Kasumi-1 (cell line): ENCODE measurements around the gene FAM43B.
A peak's percentile ranks its signal among the peaks of the same experiment; 100 is the strongest.

ENCODE experiments used
- DNase-seq, 2 experiments: peaks; one replicate each; lab custom pipeline; 2025; lab: John Stamatoyannopoulos, UW

FAM43B gene

DNA sequence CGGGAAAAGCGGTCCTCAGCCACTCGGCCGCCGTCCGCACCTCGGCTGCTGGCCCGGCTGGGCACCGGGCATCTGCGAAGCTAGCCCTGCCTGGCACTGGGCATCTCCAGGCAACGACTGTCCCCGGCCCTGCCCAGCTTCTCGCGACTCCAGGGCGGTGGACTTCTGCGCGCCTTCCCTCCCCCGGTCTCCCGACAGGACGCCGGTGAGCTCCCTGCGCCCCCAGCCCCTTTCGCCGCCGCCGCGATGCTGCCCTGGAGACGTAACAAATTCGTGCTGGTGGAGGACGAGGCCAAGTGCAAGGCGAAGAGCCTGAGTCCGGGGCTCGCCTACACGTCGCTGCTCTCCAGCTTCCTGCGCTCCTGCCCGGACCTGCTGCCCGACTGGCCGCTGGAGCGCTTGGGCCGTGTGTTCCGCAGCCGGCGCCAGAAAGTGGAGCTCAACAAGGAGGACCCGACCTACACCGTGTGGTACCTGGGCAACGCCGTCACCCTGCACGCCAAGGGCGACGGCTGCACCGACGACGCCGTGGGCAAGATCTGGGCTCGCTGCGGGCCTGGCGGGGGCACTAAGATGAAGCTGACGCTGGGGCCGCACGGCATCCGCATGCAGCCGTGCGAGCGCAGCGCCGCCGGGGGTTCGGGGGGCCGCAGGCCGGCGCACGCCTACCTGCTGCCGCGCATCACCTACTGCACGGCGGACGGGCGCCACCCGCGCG lies 514 bp downstream of the FAM43B start:
- no peak for DNase-seq

DNA sequence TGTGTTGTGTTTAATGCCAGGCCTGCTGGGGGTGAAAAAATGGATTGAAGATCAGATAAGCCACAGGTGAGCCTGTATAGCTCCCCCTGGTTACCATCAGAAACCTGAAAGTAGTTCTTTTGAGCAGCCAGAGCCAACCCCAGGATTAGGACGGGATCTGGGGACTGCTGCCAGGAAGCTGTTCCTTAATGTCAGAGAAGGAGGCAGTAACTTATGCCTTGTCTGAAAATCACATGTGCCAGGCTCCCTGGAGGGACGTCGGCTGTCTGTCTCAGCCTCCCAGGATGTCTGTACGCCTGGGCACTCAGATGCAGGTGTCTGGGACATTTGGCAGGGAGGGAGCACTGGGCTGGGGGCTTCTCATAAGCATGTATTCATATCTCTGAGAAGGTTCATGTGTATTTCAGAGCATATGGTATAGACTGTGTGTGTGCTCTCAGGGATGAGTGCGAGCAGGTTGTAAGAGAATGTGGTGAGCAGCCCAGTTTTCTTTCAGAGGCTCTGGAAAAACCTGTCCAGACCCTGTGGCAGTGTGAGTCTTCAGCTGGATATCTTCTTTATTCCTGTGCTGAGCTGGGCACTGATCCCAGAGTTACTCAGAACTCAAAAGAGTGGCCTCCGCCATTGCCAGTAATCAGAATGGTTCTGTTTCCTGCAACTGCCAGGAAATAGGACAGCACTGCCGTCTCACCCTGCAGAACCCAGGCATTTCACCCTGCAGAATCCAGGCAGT lies 2.8 kb downstream of the FAM43B start:
- DNase-seq = no peak

DNA sequence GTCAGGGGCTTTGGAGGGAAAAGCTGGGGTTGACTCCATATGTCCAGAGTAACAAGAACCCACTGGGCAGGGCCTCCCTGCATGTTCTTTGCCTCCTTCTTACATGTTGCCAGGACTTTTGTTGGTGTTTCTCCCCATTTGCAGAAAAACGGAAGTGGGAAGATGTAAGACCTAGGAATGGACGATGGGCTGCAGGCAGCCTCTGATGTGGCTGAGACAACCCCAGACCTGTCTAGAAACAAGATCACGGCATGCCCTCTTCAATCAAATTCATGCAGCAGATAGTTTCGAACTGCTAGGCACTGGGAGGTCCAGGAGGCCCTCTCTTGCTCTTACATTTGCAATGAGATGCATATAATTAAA lies 3.4 kb downstream of the FAM43B start:
- DNase-seq = peak in 1 of 2 experiments; percentile 11

DNA sequence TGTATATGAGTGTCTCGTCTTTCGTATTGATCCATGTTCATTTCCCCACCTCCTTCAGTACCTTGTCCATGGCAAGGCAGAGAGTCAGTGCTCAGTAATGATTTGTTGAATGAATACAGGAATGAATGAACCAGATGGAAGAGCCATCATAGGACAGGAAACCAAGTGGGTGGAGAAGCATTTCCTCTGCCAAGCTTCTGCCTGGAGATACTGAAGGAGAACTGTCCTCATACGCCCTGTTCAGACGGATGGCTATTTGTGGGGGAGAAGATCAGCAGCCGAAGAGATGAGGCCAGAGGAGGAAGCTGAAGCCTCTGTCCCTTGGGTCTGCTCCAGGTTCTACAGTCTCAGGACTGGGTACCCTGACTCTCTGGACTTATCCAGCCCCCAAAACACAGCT lies 5.8 kb downstream of the FAM43B start:
- DNase-seq = no peak

DNA sequence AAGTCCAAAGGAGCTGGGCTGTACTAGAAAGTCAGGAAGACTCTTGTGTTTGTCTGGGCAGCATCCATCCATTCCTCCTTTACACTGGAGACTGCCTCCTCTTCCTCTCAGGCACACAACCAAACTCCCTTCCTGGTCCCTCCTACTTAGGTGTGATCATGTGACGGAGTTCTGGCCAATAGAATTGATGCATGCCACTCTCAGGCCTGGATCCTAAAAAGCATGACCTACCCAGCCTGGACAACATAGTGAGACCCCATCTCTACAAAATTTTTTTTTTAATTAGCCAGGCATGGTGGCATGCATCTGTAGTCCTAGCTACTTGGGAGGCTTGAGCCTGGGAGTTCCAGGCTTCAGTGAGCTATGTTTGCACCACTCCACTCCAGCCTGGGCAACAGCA lies 8.6 kb downstream of the FAM43B start:
- no peak for DNase-seq

DNA sequence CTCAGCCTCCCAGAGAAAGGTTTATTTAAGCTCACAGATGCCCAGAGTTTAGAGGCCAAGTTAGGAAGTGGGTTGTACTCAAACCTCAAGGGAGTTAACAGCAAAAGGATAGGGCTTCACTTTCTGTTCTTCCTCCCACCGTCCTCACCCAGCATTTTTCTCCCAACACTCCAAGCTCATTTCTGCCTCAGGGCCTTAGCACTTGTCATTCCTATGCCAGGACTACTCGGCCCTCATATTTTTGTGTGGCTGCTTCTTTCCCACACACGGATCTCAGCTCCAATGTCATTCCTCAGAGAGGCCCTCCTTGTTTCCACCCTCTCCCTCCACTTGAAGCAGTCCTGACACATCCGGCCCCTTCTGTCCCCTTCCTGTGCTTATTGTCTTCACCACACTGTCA lies 12.9 kb downstream of the FAM43B start:
- no peak for DNase-seq

DNA sequence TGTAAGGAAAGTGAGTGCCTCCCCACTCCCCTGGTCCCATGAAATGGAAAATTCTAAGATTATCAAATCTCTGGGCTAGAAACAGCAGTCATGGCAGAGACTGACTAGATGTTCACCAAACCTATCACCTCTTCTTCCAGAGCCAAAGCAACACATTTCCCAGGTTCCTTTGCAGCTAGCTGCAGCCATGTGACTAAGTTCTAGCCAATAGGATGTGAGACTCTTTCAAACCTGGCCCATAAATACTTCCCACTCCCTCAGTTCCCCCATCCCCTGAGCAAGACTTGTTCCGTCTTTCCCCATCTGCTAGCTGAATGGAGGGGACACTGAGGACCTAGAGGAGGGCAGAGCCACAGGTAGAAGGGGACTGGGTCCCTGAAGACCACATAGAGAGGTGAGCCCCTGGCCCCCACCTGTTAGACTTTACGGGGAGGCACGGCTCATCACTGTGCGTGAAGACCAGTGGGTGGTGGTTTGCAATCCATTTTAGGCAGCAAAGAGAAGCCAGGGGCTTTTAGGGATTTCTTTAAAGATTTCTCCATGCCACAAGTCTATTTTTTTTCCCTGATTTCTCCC lies 17.2 kb downstream of the FAM43B start:
- DNase-seq = no peak

DNA sequence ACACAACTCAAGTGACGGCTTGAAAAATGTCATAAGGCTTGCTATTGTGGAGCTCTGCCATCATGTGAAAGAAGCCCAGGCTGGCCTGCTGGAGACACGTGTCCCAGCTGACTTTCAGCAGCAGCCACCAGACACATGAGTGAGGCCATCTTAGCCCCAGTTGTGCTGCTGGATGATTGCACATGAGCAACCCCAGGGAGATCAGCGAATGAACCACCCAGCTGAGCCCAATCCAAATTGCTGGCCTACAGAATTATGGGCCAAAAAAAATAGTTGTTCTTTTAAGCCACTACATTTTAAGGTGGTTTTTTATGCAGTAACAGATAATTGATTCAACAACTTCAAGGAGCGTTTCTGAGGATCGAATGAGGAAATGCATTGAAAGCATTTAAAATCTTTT lies 19.1 kb downstream of the FAM43B start:
- DNase-seq = no peak

DNA sequence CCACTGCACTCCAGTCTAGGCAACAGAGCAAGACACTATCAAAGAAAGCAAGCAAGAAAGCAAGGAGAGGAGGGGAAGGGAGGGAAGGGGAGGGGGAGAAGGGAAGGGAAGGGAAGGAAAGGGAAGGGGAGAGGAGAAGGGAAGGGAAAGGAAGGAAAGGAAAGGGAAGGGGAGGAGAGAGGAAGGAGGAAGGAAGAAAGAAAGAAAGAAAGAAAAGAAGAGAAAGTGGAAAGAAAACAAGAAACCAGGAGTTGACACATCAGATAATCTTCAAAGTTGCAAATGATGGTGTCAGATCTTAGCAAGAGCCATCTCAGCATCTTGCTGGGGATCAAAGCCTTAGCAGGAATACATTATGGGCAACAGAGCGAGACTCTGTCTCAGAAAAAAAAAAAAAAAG lies 21.6 kb downstream of the FAM43B start:
- no peak for DNase-seq

DNA sequence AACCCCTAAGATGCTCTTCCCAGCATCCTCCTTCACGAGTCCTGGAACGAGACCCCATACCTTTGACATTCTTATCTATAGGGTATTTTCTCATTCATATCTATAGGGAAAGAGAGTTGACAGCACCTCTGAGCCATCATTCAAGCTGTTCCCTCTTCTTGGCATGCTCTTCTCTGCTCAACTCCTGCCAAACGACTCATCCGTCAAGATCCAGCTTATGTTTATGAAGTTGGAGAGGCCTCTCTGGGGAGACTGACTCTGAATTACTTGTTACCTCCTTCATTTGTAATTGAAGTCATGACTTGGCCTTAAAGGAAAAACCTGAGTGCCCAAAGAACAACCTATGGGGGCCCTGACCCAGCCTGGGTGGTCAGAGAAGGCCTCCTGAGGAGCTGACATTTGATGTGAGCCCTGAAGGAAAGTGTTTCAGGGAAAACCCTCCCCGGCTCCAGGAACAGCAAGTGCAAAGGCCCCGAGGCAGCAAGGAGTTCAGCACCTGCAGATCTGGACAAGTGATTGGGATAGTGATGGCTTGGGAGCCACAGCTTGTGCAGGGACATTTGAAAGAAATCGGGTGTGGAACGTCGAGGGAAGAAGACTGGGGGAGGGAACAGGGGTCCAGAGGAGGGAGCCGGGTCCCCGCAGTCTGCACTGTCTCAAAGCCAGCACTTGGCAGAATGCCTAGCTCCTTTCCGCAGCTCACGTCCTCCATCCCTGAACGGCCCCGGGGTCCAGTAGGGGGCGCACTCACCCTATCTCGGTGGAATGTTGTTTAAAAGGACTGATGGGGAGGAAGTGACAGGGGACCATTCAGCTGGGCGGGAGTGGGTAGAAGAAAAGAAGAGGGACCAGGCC lies 22.5 kb downstream of the FAM43B start:
- DNase-seq = peak; percentile 76 to 86

DNA sequence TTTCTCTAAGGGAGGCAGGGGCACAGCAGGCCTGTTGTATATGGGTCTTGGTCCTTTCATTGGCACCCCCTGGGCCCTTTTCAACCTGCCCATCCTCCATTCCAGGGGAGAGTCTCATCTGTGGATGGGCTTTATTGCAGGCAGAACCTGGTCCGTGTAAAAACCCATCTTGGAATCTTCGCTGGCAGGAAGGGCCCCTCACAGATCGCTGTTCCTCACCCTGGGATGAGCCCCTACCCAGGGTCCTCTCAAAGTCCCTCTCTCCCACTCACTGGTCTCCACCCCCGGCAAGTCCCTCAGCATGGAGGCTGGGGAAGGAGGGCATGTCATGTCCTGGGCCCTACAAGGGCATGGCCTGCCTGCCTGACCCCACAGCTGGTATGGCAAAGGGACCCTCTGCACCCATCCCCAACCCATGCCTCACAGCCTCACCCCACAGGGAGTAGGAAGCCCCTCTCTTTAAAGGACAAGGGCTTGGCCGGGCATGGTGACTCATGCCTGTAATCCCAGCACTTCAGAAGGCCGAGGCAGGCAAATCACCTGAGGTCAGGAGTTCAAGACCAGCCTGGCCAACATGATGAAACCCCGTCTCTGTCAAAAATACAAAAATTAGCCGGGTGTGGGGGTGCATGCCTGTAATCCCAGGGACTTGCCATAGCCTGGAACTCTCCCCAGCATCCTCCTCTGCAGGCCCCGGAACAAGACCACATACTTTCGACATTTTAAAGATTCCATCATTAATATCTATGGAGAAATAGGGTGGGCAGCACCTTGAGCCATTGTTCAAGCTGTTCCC lies 23.4 kb downstream of the FAM43B start:
- DNase-seq = no peak

DNA sequence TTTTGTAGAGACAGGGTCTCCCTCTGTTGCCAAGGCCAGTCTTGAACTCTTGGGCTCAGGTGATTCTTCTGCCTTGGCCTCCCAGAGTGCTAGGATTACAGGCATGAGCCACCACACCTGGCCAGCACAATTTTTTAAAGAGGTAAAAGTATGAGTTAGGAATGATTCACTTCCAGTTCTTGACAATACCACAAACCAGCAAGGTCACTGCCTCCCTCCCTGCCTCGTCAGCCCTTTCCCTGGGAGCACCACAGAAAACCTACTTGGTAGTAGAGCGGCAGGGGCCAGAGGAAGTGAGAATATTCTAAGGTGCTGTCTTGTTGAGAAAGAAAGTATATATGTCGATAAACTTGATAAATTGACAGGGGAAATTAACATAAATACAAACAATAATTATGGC lies 25.7 kb downstream of the FAM43B start:
- no peak for DNase-seq

DNA sequence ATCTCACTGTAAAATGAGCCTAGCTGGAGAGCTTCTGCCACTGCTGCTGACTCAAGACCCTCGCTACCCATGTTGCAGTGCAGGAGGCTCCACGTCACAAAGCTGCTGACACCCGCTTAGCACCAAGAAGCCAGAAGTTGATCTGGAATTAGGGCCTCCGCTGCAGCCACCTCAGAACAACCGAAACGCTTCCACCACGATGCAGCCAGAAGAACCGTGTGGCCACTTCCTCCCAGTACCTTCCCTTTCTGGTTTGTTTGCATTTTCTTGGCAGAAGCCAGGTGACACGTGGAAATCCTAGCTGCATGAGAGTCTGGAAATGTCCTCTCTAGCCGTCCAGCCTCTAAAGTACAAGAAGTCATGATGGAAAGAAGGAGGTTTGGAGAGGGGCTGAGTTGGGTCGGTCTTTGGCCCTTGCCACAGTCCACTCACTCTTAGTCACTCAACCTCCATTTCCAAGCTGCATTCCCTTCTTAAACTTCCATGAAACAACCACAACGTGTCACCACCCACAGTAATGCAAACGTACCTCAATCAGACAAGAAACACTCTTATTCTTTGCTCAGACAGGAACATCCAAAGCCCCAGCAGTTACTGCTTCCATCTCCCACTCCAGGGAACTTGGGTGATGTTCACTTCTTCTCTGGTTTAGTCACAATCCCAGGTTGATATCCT lies 26.5 kb downstream of the FAM43B start:
- DNase-seq = no peak

DNA sequence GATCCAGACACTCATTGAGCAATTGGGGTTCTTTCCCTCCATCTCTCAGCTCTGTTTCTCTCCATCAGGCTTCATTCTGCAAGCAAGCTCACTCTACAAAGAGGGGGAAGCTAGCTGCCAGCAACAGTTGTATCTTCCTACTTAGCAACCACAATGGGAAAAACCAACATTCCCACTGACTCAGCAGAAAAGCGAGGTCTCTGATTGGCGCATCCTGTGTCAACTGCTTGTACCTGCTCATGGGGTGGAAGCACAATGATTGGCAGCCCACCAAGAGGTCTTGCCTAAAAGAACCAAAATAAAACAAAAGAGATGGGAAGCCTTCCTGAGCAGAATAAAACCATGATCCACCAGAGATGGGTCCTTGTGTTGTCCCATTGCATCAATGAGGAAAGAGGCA lies 32.5 kb downstream of the FAM43B start:
- DNase-seq = no peak

DNA sequence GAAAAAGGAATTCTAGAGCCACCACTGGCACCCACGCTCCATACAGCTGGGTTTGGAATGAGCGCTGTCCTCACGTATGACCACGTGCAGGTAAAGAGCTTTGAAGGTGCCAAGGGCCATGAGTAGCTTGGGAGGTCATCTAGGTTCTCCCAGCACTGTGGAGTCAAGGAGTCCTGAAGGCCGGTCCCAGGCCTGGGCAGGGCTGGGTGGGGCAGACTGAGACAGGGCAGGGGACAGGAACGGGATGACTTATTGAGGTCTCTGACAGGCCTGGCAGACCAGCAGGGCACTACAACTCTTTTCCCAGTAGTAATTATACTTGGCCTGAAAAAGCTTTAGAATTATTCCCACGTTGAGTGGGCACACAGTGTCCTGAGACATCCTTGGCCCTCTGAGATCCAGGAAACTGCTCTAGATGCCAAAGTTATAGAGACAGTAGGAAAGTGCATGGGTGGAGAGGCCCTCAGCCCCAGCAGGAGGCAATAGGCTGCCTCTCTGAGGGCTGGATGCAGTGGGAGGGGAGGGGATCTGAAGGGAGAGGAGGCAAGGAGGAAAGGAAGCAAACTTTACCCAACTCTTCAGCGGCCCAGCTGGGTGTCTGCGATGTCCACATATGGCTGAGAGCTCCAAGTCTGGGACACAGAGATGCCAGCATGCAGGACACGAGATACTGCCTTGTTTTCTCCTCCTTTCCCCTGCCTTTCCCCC lies 34.7 kb downstream of the FAM43B start:
- no peak for DNase-seq

DNA sequence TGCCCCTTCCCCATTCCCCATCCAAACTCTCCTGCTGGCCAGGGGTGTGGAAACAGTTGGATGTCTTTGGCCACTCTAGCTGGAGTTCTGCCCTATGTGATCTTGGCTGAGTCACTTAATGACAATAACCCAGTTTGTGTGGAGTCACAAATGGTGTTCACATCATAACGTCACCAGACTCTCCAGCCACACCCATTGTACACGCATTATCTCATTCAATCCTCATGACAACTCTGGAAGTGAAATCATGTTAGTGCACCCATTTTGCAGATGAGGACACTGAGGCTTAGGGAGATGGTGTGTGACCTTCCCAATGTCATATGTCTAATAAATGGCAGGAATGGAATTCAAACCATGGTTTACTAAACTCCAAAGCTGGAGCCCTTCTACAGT lies 35.3 kb downstream of the FAM43B start:
- DNase-seq = no peak

DNA sequence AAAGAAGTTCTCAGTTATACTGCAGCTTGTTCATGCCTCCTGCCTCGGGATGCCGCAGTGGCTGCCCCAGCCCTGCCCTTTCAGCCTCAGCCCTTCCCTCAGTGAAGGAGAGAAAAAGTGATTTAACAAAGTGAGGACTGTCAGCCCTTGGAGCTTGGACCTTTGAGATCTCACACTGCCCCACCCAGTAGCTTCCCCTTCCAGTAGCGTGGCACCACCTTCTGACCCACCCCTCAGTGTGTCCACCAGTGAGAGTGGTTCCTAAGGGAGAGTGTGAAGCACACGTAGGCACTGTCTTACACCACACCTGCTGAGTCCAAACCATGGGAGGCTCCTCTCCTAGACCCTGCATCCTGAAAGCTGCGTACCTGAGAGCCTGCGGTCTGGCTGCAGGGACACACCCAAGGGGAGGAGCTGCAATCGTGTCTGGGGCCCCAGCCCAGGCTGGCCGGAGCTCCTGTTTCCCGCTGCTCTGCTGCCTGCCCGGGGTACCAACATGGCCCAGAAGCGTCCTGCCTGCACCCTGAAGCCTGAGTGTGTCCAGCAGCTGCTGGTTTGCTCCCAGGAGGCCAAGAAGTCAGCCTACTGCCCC lies 36.4 kb downstream of the FAM43B start, which contains the start of gene CDA:
TSS of gene CDA (plus strand) at position 464 of the 592 bp plus-strand sequence. CDS start at position 497, 33 bp downstream.
- no peak for DNase-seq

DNA sequence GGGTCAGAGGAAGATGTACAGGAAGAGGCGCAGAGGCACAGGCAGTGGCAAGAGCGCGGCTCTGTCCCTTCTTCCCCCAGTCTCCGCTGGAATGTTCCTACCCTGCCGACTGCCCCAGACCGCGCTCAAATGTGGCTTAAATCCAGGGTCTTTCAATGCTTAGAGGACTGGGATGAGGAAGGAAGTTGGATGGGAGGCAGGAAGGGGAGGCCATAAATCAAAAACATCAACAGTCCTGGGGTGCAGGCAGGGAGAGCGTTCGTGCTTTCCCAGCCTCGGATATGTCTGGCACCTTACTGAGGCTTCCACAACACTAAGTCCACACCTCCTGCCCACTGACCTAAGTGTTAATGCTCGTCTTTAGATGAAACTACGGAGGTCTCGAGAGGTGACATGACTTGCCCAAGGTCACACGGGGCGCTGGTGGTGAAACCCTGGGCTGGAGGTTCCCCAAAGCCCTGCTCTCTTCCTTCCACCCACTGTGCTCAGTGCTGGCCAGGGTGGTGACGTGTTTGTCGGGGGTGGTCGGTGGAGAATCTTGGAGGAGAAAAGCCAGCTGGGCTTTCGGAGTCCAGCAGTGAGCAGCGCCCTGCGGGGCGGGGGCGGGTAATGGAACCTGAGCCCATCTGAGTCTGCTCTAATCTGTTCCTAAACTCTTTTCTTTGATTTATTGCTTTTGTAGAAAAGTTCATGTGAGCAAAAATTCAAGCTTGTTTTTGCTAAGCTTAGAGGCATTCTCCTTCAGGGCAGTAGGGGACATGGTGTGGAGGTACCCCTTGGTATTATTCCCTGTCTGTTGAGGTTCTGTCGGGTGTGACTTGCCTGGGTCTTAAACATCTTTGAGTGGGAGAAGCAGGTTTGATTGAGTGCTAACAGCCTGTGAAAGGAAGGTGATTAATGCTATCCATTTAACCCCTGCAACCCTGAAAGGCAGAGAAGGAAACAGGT lies 37.2 kb downstream of the FAM43B start:
- no peak for DNase-seq

DNA sequence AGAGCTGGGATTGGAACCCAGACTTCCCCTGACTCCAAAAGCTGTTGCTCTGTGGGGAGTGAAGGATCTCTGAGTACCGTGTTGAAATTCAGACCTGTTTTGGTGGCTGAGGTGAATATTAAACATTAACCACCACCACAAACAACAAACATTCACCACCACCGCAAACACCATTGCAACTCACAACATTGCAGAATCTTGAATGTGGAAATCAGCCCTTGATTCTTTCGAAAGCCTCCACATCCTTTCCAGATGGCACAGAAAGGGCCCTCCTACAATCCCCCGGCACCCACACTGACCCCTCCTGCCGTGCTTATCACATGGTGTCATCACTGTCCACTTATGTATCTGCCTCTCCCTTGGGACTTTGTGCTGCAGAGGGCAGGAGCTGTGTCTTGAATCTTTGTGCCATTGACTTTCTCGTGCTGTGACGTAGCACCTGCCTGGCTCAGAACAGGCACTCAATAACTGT lies 38.0 kb downstream of the FAM43B start:
- no peak for DNase-seq
